HEK293 (cell line): ENCODE data around the gene PTPRH.

Source experiments
- CTCF ChIA-PET: fragments of 350-600 bp; formaldehyde crosslinking; extraction: SDS; loops from one replicate; lab custom pipeline; 2021; ENCODE audit warnings: antibody characterized with exemption; lab: Yijun Ruan, JAX
- POLR2A ChIA-PET: fragments of 300-600 bp; formaldehyde crosslinking; extraction: SDS; loops from one replicate; lab custom pipeline; 2020; ENCODE audit warnings: antibody characterized with exemption, inconsistent platforms; lab: Yijun Ruan, JAX
- H3K27ac ChIP-seq: fragments of 200-500 bp; sonication (Bioruptor generic); 2 replicates; pipeline ENCODE4 v1.5.1; 2014; ENCODE audit warnings: low read depth, low read length, control low read depth, inconsistent platforms; ENCODE audit errors: extremely low read depth
- H3K36me3 ChIP-seq, 2 experiments: fragments of 200-500 bp in 1 of 2; sonication (Bioruptor generic) in 1 of 2; 1 replicate in 1 of 2; 2 replicates in 1 of 2; pipeline ENCODE4 v1.5.1; 2014 to 2017; ENCODE audit warnings: inconsistent platforms in 2 of 2, low read length in 2 of 2; ENCODE audit not compliant: control insufficient read depth in 2 of 2, insufficient read depth in 1 of 2
- H3K4me1 ChIP-seq: fragments of 200-500 bp; sonication (Bioruptor generic); 2 replicates; pipeline ENCODE4 v1.5.1; 2014; ENCODE audit warnings: mild to moderate bottlenecking, low read length, inconsistent platforms; ENCODE audit not compliant: control insufficient read depth, insufficient read depth
- H3K4me3 ChIP-seq: 2 replicates; pipeline ENCODE4 v1.5.1; 2011; ENCODE audit warnings: low read depth, mild to moderate bottlenecking, control low read depth, low read length, moderate library complexity
- H3K9me3 ChIP-seq: fragments of 200-500 bp; sonication (Bioruptor generic); 2 replicates; pipeline ENCODE4 v1.5.1; 2014; ENCODE audit warnings: low read depth, low read length, inconsistent platforms; ENCODE audit not compliant: control insufficient read depth, insufficient read depth
- GLIS1 ChIP-seq: fragments of 450-650 bp; formaldehyde crosslinking; IDR thresholded peaks from 2 replicates; pipeline ENCODE4 v1.5.1; 2016; ENCODE audit warnings: missing biosample characterization, missing genetic modification characterization
- GLIS2 ChIP-seq: fragments of 450-650 bp; formaldehyde crosslinking; IDR thresholded peaks from 2 replicates; pipeline ENCODE4 v1.5.1; 2016; ENCODE audit warnings: missing biosample characterization, missing genetic modification characterization
- KLF8 ChIP-seq: fragments of 450-650 bp; formaldehyde crosslinking; IDR thresholded peaks from 2 replicates; pipeline ENCODE4 v1.5.1; 2016; ENCODE audit warnings: missing biosample characterization, missing genetic modification characterization
- MYNN ChIP-seq: fragments of 450-650 bp; formaldehyde crosslinking; IDR thresholded peaks from 2 replicates; pipeline ENCODE4 v1.5.1; 2016; ENCODE audit warnings: missing biosample characterization, missing genetic modification characterization, borderline replicate concordance
- SP7 ChIP-seq: fragments of 450-650 bp; formaldehyde crosslinking; IDR thresholded peaks from 2 replicates; pipeline ENCODE4 v1.5.1; 2016; ENCODE audit warnings: missing biosample characterization, missing genetic modification characterization
- TCF7L2 ChIP-seq: IDR thresholded peaks from 2 replicates; pipeline ENCODE4 v1.6.1; 2011; ENCODE audit warnings: low read depth, mild to moderate bottlenecking, inconsistent platforms, low read length, moderate library complexity, borderline replicate concordance
- TRIM28 ChIP-seq: IDR thresholded peaks from 2 replicates; pipeline ENCODE4 v1.6.1; 2011; ENCODE audit warnings: low read length, control low read depth, borderline replicate concordance
- ZBTB48 ChIP-seq: fragments of 450-650 bp; formaldehyde crosslinking; IDR thresholded peaks from 2 replicates; pipeline ENCODE4 v1.5.1; 2016; ENCODE audit warnings: missing biosample characterization, missing genetic modification characterization
- ZFP69B ChIP-seq: fragments of 450-650 bp; formaldehyde crosslinking; IDR thresholded peaks from 2 replicates; pipeline ENCODE4 v1.5.1; 2016; ENCODE audit warnings: missing biosample characterization, missing genetic modification characterization
- ZIC2 ChIP-seq: fragments of 450-650 bp; formaldehyde crosslinking; IDR thresholded peaks from 2 replicates; pipeline ENCODE4 v1.5.1; 2016; ENCODE audit warnings: missing biosample characterization, missing genetic modification characterization
- ZNF114 ChIP-seq: fragments of 450-650 bp; formaldehyde crosslinking; IDR thresholded peaks from 2 replicates; pipeline ENCODE4 v1.5.0; 2017; ENCODE audit warnings: missing biosample characterization, missing genetic modification characterization
- ZNF133 ChIP-seq: fragments of 450-650 bp; formaldehyde crosslinking; IDR thresholded peaks from 2 replicates; pipeline ENCODE4 v1.5.1; 2016; ENCODE audit warnings: missing biosample characterization, missing genetic modification characterization
- ZNF140 ChIP-seq: fragments of 450-650 bp; formaldehyde crosslinking; IDR thresholded peaks from 2 replicates; pipeline ENCODE4 v1.5.1; 2016; ENCODE audit warnings: missing biosample characterization, missing genetic modification characterization
- ZNF146 ChIP-seq: fragments of 450-650 bp; formaldehyde crosslinking; IDR thresholded peaks from 2 replicates; pipeline ENCODE4 v1.5.1; 2016; ENCODE audit warnings: missing biosample characterization, missing genetic modification characterization
- ZNF148 ChIP-seq: fragments of 450-650 bp; formaldehyde crosslinking; IDR thresholded peaks from 2 replicates; pipeline ENCODE4 v1.5.0; 2017; ENCODE audit warnings: missing biosample characterization, missing genetic modification characterization, borderline replicate concordance
- ZNF155 ChIP-seq: fragments of 450-650 bp; formaldehyde crosslinking; IDR thresholded peaks from 2 replicates; pipeline ENCODE4 v1.5.1; 2016; ENCODE audit warnings: missing biosample characterization, missing genetic modification characterization
- ZNF2 ChIP-seq: fragments of 450-650 bp; formaldehyde crosslinking; IDR thresholded peaks from 2 replicates; pipeline ENCODE4 v1.5.1; 2016; ENCODE audit warnings: missing biosample characterization, missing genetic modification characterization
- ZNF221 ChIP-seq: fragments of 450-650 bp; formaldehyde crosslinking; IDR thresholded peaks from 2 replicates; pipeline ENCODE4 v1.5.1; 2017; ENCODE audit warnings: missing biosample characterization, missing genetic modification characterization, borderline replicate concordance
- ZNF302 ChIP-seq: fragments of 450-650 bp; formaldehyde crosslinking; IDR thresholded peaks from 2 replicates; pipeline ENCODE4 v1.5.1; 2016; ENCODE audit warnings: missing biosample characterization, missing genetic modification characterization, low read depth
- ZNF394 ChIP-seq: fragments of 450-650 bp; formaldehyde crosslinking; IDR thresholded peaks from 2 replicates; pipeline ENCODE4 v1.5.1; 2016; ENCODE audit warnings: missing biosample characterization, missing genetic modification characterization, mild to moderate bottlenecking, moderate library complexity, borderline replicate concordance
- ZNF404 ChIP-seq: fragments of 450-650 bp; formaldehyde crosslinking; IDR thresholded peaks from 2 replicates; pipeline ENCODE4 v1.5.1; 2017; ENCODE audit warnings: missing biosample characterization, missing genetic modification characterization
- ZNF423 ChIP-seq: fragments of 450-650 bp; formaldehyde crosslinking; IDR thresholded peaks from 2 replicates; pipeline ENCODE4 v1.5.1; 2016; ENCODE audit warnings: missing biosample characterization, missing genetic modification characterization
- ZNF473 ChIP-seq: fragments of 450-650 bp; formaldehyde crosslinking; IDR thresholded peaks from 2 replicates; pipeline ENCODE4 v1.5.1; 2017; ENCODE audit warnings: missing biosample characterization, missing genetic modification characterization
- ZNF510 ChIP-seq: fragments of 450-650 bp; formaldehyde crosslinking; IDR thresholded peaks from 2 replicates; pipeline ENCODE4 v1.5.1; 2018; ENCODE audit warnings: mild to moderate bottlenecking, missing genetic modification characterization, missing biosample characterization; ENCODE audit not compliant: insufficient replicate concordance
- ZNF658 ChIP-seq: fragments of 450-650 bp; formaldehyde crosslinking; IDR thresholded peaks from 2 replicates; pipeline ENCODE4; 2016; ENCODE audit warnings: missing biosample characterization, missing genetic modification characterization
- ZNF792 ChIP-seq: fragments of 450-650 bp; formaldehyde crosslinking; IDR thresholded peaks from 2 replicates; pipeline ENCODE4 v1.5.1; 2016; ENCODE audit warnings: missing biosample characterization, missing genetic modification characterization
- ZSCAN23 ChIP-seq: fragments of 450-650 bp; formaldehyde crosslinking; IDR thresholded peaks from 2 replicates; pipeline ENCODE4 v1.5.1; 2016; ENCODE audit warnings: missing biosample characterization, missing genetic modification characterization
- ZSCAN30 ChIP-seq: fragments of 450-650 bp; IDR thresholded peaks from 2 replicates; pipeline ENCODE4 v1.5.1; 2018; ENCODE audit warnings: missing biosample characterization, mild to moderate bottlenecking, missing genetic modification characterization, moderate library complexity
- TF ChIP-seq, protein P1 (sequence below): fragments of 450-650 bp; formaldehyde crosslinking; IDR thresholded peaks from 2 replicates; pipeline ENCODE4 v1.5.1; 2017; ENCODE audit warnings: missing biosample characterization, missing genetic modification characterization
- TF ChIP-seq, protein P2 (sequence below): fragments of 450-650 bp; formaldehyde crosslinking; IDR thresholded peaks from 2 replicates; pipeline ENCODE4 v1.5.1; 2017; ENCODE audit warnings: missing biosample characterization, missing genetic modification characterization

The PTPRH gene

DNA sequence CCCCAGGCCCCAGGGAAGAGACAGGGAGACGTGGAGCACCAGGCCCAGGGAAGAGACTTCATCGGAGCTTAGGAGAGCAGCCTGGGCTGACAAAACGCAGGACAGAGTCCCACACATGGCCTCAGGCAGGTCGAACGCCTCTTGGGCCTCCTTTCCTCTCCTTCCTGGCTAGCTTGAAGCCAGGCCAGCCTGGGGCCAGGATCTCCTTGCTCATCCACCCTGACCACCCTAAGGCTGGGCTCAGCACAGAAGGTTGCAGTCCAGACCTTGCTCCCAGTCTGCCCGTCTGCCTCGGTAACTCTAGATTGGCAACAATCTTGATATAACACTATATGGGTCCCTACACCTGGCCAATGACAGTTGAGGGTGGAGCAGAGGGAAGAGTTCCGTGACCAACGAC lies 39.4 kb upstream of the PTPRH start:
- POLR2A ChIA-PET, result interaction anchor here (1.5 kb wide), 1 partner anchor 10 kb away, joined by 7 read pairs; the partner anchor contains the start of gene PPP6R1
- no peak overlapping the region for H3K4me3 ChIP-seq
- CTCF ChIA-PET, result interaction anchor here (0.7 kb wide), 2 partner anchors 35 to 84 kb away, joined by 3 read pairs; no protein-coding TSS in a partner anchor
- TF ChIP-seq ZNF148 (tag by site-specific recombination), result no peak
- TF ChIP-seq KLF8 (tag by site-specific recombination), result no peak
- no peak for TF ChIP-seq ZSCAN23
- TF ChIP-seq GLIS1 (tag by site-specific recombination), result no peak
- TF ChIP-seq ZNF423 (tag by site-specific recombination), result no peak
- no peak for TF ChIP-seq SP7 (tag by site-specific recombination)
- TF ChIP-seq ZNF404 (tag by site-specific recombination), result no peak
- no peak for TF ChIP-seq ZBTB48 (tag by site-specific recombination)
- no peak for TF ChIP-seq ZNF2 (tag by site-specific recombination)
- TF ChIP-seq, protein P1, sequence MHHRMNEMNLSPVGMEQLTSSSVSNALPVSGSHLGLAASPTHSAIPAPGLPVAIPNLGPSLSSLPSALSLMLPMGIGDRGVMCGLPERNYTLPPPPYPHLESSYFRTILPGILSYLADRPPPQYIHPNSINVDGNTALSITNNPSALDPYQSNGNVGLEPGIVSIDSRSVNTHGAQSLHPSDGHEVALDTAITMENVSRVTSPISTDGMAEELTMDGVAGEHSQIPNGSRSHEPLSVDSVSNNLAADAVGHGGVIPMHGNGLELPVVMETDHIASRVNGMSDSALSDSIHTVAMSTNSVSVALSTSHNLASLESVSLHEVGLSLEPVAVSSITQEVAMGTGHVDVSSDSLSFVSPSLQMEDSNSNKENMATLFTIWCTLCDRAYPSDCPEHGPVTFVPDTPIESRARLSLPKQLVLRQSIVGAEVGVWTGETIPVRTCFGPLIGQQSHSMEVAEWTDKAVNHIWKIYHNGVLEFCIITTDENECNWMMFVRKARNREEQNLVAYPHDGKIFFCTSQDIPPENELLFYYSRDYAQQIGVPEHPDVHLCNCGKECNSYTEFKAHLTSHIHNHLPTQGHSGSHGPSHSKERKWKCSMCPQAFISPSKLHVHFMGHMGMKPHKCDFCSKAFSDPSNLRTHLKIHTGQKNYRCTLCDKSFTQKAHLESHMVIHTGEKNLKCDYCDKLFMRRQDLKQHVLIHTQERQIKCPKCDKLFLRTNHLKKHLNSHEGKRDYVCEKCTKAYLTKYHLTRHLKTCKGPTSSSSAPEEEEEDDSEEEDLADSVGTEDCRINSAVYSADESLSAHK, result no peak
- no peak for TF ChIP-seq ZNF133 (tag by site-specific recombination)
- no peak for TF ChIP-seq ZFP69B (tag by site-specific recombination)
- no peak for TF ChIP-seq ZNF510
- TF ChIP-seq ZNF140 (tag by site-specific recombination), result no peak
- TF ChIP-seq ZNF221 (tag by site-specific recombination), result no peak
- no peak for TF ChIP-seq ZNF792 (tag by site-specific recombination)
- no peak for TF ChIP-seq ZNF114 (tag by site-specific recombination)
- TF ChIP-seq, protein P2, sequence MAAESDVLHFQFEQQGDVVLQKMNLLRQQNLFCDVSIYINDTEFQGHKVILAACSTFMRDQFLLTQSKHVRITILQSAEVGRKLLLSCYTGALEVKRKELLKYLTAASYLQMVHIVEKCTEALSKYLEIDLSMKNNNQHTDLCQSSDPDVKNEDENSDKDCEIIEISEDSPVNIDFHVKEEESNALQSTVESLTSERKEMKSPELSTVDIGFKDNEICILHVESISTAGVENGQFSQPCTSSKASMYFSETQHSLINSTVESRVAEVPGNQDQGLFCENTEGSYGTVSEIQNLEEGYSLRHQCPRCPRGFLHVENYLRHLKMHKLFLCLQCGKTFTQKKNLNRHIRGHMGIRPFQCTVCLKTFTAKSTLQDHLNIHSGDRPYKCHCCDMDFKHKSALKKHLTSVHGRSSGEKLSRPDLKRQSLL, result no peak
- TF ChIP-seq, all 188 proteins: peak for 0
- H3K4me1 ChIP-seq, result no peaks in the 10 kb centered on the region
- H3K36me3 ChIP-seq, result peaks cover 24 to 67% of the 10 kb centered on the region in 2 experiments; a peak in 2 of 3 replicates
- H3K27ac ChIP-seq, result no peak overlapping the region
- no peaks in the 10 kb centered on the region for H3K9me3 ChIP-seq

DNA sequence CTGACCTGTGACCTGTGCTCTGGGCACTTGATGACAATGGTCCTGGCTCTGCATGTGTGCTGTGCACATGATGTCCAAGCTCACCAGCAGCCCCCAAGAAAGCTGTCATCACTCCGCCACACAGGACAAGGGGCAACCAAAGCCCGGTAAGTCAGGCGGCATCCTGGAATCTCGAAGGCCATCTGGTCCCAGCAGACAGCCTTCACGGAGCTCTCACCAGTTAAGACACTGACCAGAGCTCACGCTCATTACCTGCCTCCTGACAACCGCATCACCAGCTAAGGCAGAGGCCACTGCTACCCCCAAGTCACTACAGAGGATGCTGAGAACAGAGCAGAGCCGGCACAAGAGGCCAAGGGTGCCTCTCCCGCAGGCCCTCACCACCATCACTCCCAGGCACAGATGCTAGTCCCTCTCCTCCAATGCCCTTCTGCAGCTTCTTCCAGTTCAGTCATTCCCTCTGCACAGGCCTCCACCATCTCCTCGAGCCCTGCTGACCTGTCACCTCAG lies 38.9 kb upstream of the PTPRH start:
- Histone ChIP-seq H3K9me3 (no peaks in the 10 kb centered on the region), H3K27ac (no peak overlapping the region), H3K36me3 (peaks cover 29 to 70% of the 10 kb centered on the region in 2 experiments; a peak in 2 of 3 replicates), H3K4me1 (no peaks in the 10 kb centered on the region), H3K4me3 (no peak overlapping the region)
- ChIA-PET CTCF (interaction anchor here (0.7 kb wide), 1 partner anchor 34 kb away, joined by 3 read pairs; no protein-coding TSS in a partner anchor), POLR2A (interaction anchor here (1.5 kb wide), 1 partner anchor 11 kb away, joined by 7 read pairs; the partner anchor contains the start of gene PPP6R1)
- no peak for TF ChIP-seq ZNF114 (tag by site-specific recombination)
- no peak for TF ChIP-seq ZNF394 (tag by site-specific recombination)
- no peak for TF ChIP-seq ZIC2 (tag by site-specific recombination)
- TF ChIP-seq ZNF302 (tag by site-specific recombination), result no peak
- no peak for TF ChIP-seq ZNF146 (tag by site-specific recombination)
- no peak for TF ChIP-seq ZNF658 (tag by site-specific recombination)
- no peak for TF ChIP-seq ZNF473
- no peak for TF ChIP-seq GLIS2
- TF ChIP-seq TRIM28, result no peak
- no peak for TF ChIP-seq TCF7L2
- no peak for TF ChIP-seq ZSCAN30 (tag by site-specific recombination)
- TF ChIP-seq ZNF155, result no peak
- no peak for TF ChIP-seq MYNN (tag by site-specific recombination)
